Mononuclear cell (primary cell): ENCODE data around the gene MAD1L1. TPM values are rescaled to one million over a fixed set of nuclear protein-coding genes. Genes with fewer than 3 reads are reported as not detected.

Experiments used
- H3K27me3 ChIP-seq: 2 replicates; pipeline ENCODE4 v1.6.0; 2011; ENCODE audit warnings: low read length, control low read depth; ENCODE audit not compliant: insufficient read depth
- H3K4me1 ChIP-seq: 2 replicates; pipeline ENCODE4 v1.5.1; 2011; ENCODE audit warnings: mild to moderate bottlenecking, low read length, control low read depth; ENCODE audit not compliant: insufficient read depth
- H3K4me3 ChIP-seq: 2 replicates; pipeline ENCODE4 v1.5.1; 2011; ENCODE audit warnings: mild to moderate bottlenecking, low read length, moderate library complexity
- H3K9me3 ChIP-seq: 2 replicates; pipeline ENCODE4 v1.5.1; 2011; ENCODE audit warnings: low read depth, mild to moderate bottlenecking, control low read depth, low read length
- total RNA-seq: library from RNA; depleted of rRNA; stranded (reverse); fragments of >200 nt; gene quantifications from one replicate; pipeline ENCODE4 v1.2.3, GENCODE V29; 2012

The MAD1L1 gene
- total RNA-seq, 1 donor = 74.2 TPM

DNA sequence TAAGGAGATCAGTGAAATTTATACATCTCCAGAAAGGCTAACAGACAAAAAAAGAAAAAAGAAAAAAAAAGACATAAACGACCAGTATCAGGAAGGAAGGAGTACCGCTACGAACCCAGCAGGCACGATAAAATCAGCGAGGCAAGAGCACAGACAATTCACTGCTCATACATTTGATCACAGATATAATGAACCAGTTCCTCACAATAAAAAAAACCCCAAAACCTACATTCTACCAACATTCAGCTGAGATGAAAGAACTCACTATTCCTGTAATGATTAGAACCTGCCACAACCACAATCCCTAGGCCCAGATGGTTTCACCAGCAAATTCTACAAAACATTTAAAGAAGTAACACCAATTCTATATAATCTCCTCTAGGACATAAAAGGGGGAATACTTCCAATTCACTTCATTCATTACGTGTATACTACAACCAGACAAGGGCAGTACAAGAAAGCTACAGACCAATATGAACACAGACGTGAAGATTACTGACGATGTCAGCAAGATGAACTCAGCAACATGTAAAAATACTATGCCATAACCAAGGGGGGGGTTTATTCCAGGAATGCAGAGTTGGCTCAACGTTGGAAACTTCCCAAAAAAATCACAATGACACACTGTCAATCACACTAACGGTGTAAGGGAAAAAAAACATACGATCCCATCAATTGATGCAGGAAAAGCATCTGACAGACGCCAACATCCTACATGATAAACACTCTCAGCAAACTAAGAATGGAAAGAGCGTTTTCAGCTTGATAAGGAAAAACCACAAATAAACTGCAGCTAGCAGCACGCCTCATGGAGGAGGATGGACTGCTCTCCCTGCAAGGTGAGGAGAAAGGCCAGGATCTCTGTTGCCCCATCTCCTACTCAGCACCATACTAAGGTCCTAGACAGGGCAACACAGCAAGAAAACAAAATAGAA, 306.5 kb downstream of the MAD1L1 start:
- Histone ChIP-seq H3K27me3 (no peaks in the 10 kb centered on the region), H3K9me3 (no peaks in the 10 kb centered on the region), H3K4me3 (no peak overlapping the region), H3K4me1 (peaks cover 66% of the 10 kb centered on the region)

DNA sequence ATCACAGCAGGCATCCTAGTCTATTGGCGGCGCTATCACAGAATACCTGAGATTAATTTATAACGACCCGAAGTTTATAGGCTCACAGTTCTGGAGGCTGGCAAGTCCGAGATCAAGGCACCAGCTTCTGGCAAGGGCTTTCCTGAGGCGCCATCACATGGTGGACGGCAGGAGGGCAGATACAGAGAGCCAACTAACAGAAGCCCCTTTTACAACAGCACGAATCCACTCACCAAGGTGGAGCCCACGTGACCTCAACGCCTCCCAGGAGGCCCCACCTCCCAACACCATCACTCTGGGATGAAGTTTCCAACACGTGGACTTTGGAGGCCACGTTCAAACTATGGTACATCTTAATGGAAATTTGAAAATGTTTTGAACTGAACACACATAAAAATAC, 307.4 kb downstream of the MAD1L1 start:
- Histone ChIP-seq H3K4me1 (peaks cover 75% of the 10 kb centered on the region), H3K4me3 (no peak overlapping the region), H3K27me3 (no peaks in the 10 kb centered on the region), H3K9me3 (no peaks in the 10 kb centered on the region)

DNA sequence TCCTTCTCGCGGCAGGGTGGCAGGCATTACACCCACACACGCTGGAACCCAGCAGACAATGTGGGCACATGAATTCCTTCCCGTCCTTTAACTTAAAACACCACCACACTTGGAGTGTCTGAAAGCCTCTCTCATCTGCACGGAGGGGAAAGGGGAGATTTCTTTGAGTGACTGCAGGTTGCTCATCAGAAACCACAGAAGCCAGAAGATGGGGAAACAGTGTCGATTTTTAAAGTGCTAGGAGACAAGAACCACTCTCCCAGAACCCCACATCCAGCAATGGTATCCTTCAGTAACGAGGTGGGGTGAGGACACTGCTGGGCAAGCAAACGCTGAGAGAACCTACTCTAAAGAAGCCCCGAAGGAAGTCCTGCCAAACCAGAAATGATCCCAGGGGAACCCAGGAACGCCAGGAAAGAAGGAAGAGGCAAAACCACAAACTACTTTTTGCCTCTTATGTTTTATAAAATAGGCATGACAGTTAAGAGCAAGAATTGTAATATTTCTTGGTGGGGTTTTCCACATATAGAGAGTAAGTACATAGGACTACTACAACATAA, 308.4 kb downstream of the MAD1L1 start:
- peaks cover 85% of the 10 kb centered on the region for H3K4me1 ChIP-seq
- no peaks in the 10 kb centered on the region for H3K27me3 ChIP-seq
- H3K9me3 ChIP-seq = no peaks in the 10 kb centered on the region
- H3K4me3 ChIP-seq = no peak overlapping the region

DNA sequence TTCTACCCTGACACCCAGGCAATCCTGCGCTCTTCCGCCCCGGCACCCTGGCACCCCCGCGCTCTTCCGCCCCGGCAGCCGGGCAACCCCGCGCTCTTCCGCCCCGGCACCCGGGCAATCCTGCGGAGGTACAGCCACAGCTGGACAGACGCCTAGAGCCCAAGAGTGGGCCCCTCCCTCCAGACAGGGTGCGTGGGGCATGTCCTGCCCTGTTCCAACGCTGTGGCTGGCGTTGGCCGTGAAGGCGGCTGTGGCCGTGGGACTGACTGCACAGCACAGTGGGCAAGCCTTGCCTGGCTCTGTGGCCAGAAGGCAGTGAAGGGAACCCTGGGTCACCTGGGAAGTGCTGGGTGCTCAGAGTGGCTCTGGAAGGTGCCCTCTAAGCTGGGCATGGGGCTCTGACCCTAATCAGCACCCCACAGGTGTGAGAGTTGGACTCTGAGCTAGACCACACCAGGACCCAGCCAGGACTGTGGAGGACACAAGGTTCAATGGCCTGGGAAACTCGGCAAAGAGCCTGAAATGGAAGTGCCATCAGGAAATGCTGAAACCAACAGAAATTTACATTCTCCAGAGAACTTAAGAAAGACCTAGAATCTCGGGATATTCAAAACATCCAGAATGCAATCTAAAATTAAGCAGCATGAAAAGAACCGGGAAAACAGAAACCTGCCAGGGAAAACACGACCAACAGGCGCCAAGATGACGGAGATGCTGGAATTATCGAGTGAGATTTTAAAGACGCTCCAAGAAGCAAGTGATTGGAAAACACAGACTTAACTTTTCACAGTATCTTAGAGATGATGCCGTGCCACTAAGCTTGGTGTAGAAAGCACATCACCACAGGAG, 309.1 kb downstream of the MAD1L1 start:
- no peaks in the 10 kb centered on the region for H3K27me3 ChIP-seq
- H3K4me3 ChIP-seq = no peak overlapping the region
- H3K9me3 ChIP-seq = no peaks in the 10 kb centered on the region
- H3K4me1 ChIP-seq = peaks cover 91% of the 10 kb centered on the region

GRCh38 chr7:1922870-1923236, 309.9 kb downstream of the MAD1L1 start:
- peaks cover 87% of the 10 kb centered on the region for H3K4me1 ChIP-seq
- no peaks in the 10 kb centered on the region for H3K27me3 ChIP-seq
- no peak overlapping the region for H3K4me3 ChIP-seq
- no peaks in the 10 kb centered on the region for H3K9me3 ChIP-seq

- no peaks in the 10 kb centered on the region for H3K27me3 ChIP-seq
- peaks cover 86% of the 10 kb centered on the region for H3K4me1 ChIP-seq
- H3K4me3 ChIP-seq = no peak overlapping the region
- H3K9me3 ChIP-seq = no peaks in the 10 kb centered on the region
Observed at GRCh38 chr7:1922071-1922869, 310.5 kb downstream of the MAD1L1 start.

DNA sequence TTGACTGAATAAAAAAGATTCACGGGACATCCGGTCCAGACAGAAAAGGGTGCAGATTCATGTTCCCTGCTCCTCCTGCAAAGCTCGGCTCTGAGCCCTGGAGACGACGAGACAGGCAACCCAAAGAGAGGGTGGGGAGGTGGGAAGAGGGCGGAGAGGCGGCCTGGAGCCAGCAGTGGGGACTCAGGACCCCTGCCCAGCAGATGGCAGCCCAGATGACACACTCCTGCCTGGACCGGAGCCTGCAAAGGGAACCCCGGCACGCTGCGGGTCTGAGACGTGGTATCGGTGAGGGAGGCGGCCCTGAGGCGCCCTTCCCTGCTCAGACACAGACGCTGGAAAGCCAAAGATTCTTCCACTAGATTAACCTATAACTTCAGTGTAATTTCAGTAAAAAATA, 311.9 kb downstream of the MAD1L1 start:
- Histone ChIP-seq H3K27me3 (no peaks in the 10 kb centered on the region), H3K4me1 (peaks cover 84% of the 10 kb centered on the region), H3K4me3 (no peak overlapping the region), H3K9me3 (no peaks in the 10 kb centered on the region)

DNA sequence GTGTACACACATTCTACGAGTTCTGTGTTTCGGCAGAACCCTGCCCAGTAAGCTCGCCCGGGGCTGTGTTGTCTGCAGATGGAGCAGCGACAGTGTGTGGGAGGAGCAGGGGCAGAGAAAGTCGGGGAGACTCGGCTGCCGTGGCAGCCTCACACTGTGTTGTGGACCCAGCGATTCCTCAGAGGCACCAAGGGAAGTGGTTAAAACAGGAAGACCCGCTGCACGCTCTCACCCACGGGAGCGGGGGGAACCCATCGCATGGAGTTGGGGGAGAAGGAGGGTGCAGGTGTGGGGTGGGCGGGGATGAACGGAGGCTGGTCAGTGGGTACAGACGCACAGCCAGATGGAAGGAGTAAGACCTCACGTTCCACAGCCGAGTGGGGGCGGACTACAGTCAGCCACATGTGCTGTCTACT, 312.5 kb downstream of the MAD1L1 start:
- no peaks in the 10 kb centered on the region for H3K9me3 ChIP-seq
- H3K4me1 ChIP-seq = peaks cover 79% of the 10 kb centered on the region
- no peaks in the 10 kb centered on the region for H3K27me3 ChIP-seq
- peak overlapping the region; percentile 15 for H3K4me3 ChIP-seq

GRCh38 chr7:1919539-1920265, 313.0 kb downstream of the MAD1L1 start:
- no peaks in the 10 kb centered on the region for H3K27me3 ChIP-seq
- H3K4me3 ChIP-seq = peak overlapping the region; percentile 15
- H3K4me1 ChIP-seq = peaks cover 77% of the 10 kb centered on the region
- no peaks in the 10 kb centered on the region for H3K9me3 ChIP-seq

DNA sequence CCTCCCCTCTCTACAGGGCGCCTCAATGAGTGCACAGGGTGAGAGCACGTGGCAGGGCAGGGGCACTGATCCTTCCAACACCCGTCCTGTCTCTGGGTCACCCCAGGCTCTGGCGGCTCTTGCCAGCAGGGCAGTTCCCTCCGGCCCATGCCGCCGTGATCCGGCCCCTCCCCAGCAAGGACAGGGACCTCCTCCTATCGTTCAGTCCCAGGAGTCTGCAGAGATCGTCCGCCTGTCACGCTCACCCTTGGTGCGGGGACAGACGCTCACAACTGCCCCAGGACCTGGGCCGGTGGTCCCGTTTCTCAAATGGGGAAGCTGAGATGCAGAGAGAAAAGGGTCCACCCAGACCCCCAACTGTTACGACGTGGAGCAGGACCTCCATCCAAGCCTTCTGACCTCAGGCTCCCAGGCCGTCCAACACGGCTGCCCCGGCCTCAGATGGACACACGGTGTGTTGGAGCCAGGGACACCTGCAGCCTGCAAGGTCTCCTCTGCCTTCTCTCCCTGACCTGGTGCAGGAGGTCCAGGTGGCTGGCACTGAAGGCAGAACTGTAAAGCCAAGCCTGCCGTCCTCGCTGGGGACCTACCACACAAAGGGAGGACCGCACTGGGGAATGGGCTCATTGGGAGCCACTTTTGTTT, 313.7 kb downstream of the MAD1L1 start:
- no peaks in the 10 kb centered on the region for H3K9me3 ChIP-seq
- no peak overlapping the region for H3K4me3 ChIP-seq
- H3K4me1 ChIP-seq = peaks cover 71% of the 10 kb centered on the region
- no peaks in the 10 kb centered on the region for H3K27me3 ChIP-seq

GRCh38 chr7:1918063-1918645, 314.6 kb downstream of the MAD1L1 start:
- Histone ChIP-seq H3K4me3 (no peak overlapping the region), H3K4me1 (peaks cover 62% of the 10 kb centered on the region), H3K27me3 (no peaks in the 10 kb centered on the region), H3K9me3 (no peaks in the 10 kb centered on the region)

DNA sequence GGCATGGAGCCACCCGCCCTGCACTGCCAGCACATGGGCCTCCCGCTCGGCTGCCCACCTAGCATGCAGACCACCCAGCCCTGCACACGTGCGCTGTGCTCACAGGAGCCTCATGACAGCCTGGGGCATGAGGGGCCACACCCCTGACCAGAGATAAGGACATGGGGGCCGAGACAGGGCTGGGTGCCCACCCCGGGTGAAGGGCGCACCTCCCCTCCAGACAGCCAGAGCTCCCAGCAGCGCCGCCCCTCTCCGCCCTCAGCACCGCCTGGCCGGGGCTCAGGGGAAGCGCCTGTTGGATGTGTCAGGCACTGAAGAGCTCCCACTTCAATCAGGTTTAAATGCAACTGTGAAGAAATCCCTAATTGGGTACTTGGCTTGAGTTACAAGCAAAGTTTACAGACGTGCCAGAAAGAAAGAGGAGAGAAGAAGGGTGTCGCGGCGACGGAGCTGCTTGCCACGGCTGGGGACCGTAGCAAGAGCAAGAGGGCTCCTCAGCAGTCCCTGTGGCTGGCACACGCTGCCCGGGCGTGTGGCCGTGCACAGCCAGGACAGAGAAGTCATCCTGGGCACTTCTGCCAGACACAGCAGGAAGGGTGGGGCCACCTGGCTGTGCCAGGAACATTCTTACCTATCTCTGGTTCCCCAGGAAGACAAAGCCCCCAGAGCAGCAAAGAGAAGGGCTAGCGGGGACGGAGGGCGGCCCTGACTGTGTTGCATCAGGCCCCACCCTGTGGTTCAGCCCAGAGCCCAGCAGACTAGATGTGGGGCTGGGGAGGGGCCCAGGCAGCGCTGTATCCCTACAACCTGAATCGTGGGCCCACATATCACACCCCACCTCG, 315.3 kb downstream of the MAD1L1 start:
- no peak overlapping the region for H3K4me3 ChIP-seq
- H3K27me3 ChIP-seq = no peaks in the 10 kb centered on the region
- no peaks in the 10 kb centered on the region for H3K9me3 ChIP-seq
- peaks cover 55% of the 10 kb centered on the region for H3K4me1 ChIP-seq

GRCh38 chr7:1916601-1916970, 316.2 kb downstream of the MAD1L1 start:
- no peak overlapping the region for H3K4me3 ChIP-seq
- H3K4me1 ChIP-seq = peaks cover 47% of the 10 kb centered on the region
- H3K27me3 ChIP-seq = no peaks in the 10 kb centered on the region
- H3K9me3 ChIP-seq = no peaks in the 10 kb centered on the region
